Right atrium auricular region (tissue), 2 donors: Measurements from ENCODE around the gene SNF8. TPM values are rescaled to one million over a fixed set of nuclear protein-coding genes. Genes with fewer than 3 reads are reported as not detected.

ENCODE experiments used
- DNase-seq: peaks from one replicate; pipeline ENCODE4 v3.0.0-alpha.2; 2019; ENCODE audit warnings: low spot score
- H3K27ac ChIP-seq, 2 donors: fragments of 200-600 bp; sonication (generic); 1 replicate in 1 of 2; 2 replicates in 1 of 2; pipeline ENCODE4 v1.5.1; 2016 to 2019
- H3K27me3 ChIP-seq, 2 donors: fragments of 200-600 bp; sonication (generic); one replicate each; pipeline versions ENCODE4 v1.5.1 to v1.6.0; 2017 to 2019
- H3K36me3 ChIP-seq: fragments of 200-600 bp; sonication (generic); one replicate; pipeline ENCODE4 v1.5.1; 2016
- H3K4me1 ChIP-seq, 2 donors: fragments of 200-600 bp; sonication (generic); one replicate each; pipeline versions ENCODE4 v1.5.1 to v1.6.0; 2017 to 2019
- H3K4me3 ChIP-seq, 2 donors: fragments of 200-600 bp; sonication (generic); 1 replicate in 1 of 2; 2 replicates in 1 of 2; pipeline ENCODE4 v1.5.1; 2017 to 2019; ENCODE audit warnings: mild to moderate bottlenecking in 1 of 2, moderate library complexity in 1 of 2
- H3K9me3 ChIP-seq, 2 donors: fragments of 200-600 bp; sonication (generic); one replicate each; pipeline ENCODE4 v1.5.1; 2019
- total RNA-seq, 2 donors: library from RNA; depleted of rRNA; stranded (reverse); fragments of >200 nt; gene quantifications; one replicate each; pipeline ENCODE4 v1.1.0, GENCODE V29; 2016
- TF ChIP-seq, protein P1 (sequence below), 2 donors: fragments of 200-600 bp; sonication (generic); IDR thresholded peaks; one replicate each; pipeline ENCODE4 v1.5.1; 2019; ENCODE audit warnings: antibody characterized with exemption in 2 of 2

SNF8 gene
- total RNA-seq, 2 donors from 2014 or later: 67.2 to 91.6 TPM

- Histone ChIP-seq H3K27me3 (no peaks in the 10 kb centered on the region), H3K4me3 (peak overlapping the region; percentile 73 to 79), H3K27ac (peak overlapping the region; percentile 85 to 86), H3K36me3 (peaks cover 29% of the 10 kb centered on the region), H3K9me3 (no peaks in the 10 kb centered on the region), H3K4me1 (peaks cover 0 to 24% of the 10 kb centered on the region in 2 donors)
- TF ChIP-seq, protein P1, sequence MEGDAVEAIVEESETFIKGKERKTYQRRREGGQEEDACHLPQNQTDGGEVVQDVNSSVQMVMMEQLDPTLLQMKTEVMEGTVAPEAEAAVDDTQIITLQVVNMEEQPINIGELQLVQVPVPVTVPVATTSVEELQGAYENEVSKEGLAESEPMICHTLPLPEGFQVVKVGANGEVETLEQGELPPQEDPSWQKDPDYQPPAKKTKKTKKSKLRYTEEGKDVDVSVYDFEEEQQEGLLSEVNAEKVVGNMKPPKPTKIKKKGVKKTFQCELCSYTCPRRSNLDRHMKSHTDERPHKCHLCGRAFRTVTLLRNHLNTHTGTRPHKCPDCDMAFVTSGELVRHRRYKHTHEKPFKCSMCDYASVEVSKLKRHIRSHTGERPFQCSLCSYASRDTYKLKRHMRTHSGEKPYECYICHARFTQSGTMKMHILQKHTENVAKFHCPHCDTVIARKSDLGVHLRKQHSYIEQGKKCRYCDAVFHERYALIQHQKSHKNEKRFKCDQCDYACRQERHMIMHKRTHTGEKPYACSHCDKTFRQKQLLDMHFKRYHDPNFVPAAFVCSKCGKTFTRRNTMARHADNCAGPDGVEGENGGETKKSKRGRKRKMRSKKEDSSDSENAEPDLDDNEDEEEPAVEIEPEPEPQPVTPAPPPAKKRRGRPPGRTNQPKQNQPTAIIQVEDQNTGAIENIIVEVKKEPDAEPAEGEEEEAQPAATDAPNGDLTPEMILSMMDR (IDR thresholded peaks at IDR 0.05): no peak
- DNase-seq: no peak
Measured at GRCh38 chr17:48893646-48894508, 50.8 kb downstream of the SNF8 start.

GRCh38 chr17:48892940-48893645, 51.5 kb downstream of the SNF8 start:
- Histone ChIP-seq H3K27ac (peak overlapping the region; percentile 85 to 86), H3K4me1 (peaks cover 0 to 24% of the 10 kb centered on the region in 2 donors), H3K36me3 (peaks cover 29% of the 10 kb centered on the region), H3K9me3 (no peaks in the 10 kb centered on the region), H3K27me3 (no peaks in the 10 kb centered on the region), H3K4me3 (peak overlapping the region; percentile 73 to 79)
- TF ChIP-seq, protein P1 (IDR thresholded peaks at IDR 0.05): no peak
- DNase-seq: no peak

GRCh38 chr17:48890086-48890485, 54.6 kb downstream of the SNF8 start:
- H3K9me3 ChIP-seq: no peaks in the 10 kb centered on the region
- TF ChIP-seq, protein P1 (IDR thresholded peaks at IDR 0.05): no peak
- no peak overlapping the region for H3K4me3 ChIP-seq
- peaks cover 0 to 24% of the 10 kb centered on the region in 2 donors for H3K4me1 ChIP-seq
- H3K36me3 ChIP-seq: peaks cover 3% of the 10 kb centered on the region
- no peak for DNase-seq
- H3K27me3 ChIP-seq: no peaks in the 10 kb centered on the region
- H3K27ac ChIP-seq: no peak overlapping the region

DNA sequence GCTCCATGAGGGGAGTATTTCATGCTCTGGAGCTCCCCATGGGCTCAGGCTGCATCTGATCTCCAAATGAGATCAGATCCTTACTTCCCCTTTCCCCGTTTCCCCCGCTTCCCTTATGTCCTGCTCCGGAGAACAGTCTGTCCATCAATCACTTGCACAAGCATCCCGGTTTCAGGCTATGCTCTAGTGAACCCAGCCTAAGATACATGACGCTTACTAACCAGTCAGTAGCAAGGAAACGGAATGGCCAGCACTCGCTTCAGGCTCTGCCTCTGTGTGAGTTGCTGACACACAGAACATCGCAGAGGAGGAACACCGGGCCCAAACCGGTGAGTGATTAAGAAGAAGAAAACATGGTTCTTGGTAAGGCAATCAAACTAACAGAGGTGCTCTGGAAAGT, 61.5 kb downstream of the SNF8 start:
- Histone ChIP-seq H3K27ac (no peak overlapping the region), H3K9me3 (no peaks in the 10 kb centered on the region), H3K4me3 (no peak overlapping the region), H3K4me1 (peaks cover 0 to 6% of the 10 kb centered on the region in 2 donors), H3K27me3 (no peaks in the 10 kb centered on the region), H3K36me3 (no peaks in the 10 kb centered on the region)
- no peak for DNase-seq
- TF ChIP-seq, protein P1 (IDR thresholded peaks at IDR 0.05): no peak

DNA sequence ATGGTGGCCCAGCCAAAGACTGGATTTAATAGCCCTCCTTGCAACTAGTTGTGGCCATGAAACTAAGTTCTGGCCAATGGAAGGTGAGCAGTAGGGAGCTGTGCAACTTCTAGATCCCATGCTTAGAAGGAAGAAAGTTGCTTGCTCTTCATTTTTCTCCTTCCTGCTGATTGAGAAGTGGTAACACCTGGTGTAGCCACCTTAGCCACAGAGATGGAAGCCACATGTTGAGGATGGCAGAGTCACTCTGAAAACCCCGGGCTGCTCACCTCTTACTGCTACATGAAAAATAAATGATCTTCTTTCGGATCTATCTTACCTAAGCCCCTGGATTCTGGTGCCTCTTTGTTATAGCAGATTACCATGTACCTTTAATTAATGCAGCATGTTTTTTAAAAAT, 62.4 kb downstream of the SNF8 start:
- Histone ChIP-seq H3K27me3 (no peaks in the 10 kb centered on the region), H3K9me3 (no peaks in the 10 kb centered on the region), H3K36me3 (no peaks in the 10 kb centered on the region), H3K4me3 (no peak overlapping the region), H3K4me1 (peaks cover 0 to 6% of the 10 kb centered on the region in 2 donors), H3K27ac (no peak overlapping the region)
- no peak for DNase-seq
- TF ChIP-seq, protein P1 (IDR thresholded peaks at IDR 0.05): no peak

Other genes with a start within 250 kb of the SNF8 start
- gene PRAC1, start 222.3 kb downstream of the SNF8 start, total RNA-seq: not detected
- not detected for gene PRAC2, start 221.7 kb downstream of the SNF8 start, total RNA-seq
- not detected for gene HOXB13, start 216.1 kb downstream of the SNF8 start, total RNA-seq
- gene TTLL6, start 127.6 kb downstream of the SNF8 start, total RNA-seq: not detected
- 100 to 1,000 TPM; 112 to 152 TPM for gene CALCOCO2, start 113.8 kb downstream of the SNF8 start, total RNA-seq
- gene ATP5MC1, start 52.1 kb downstream of the SNF8 start, total RNA-seq: 1,000 to 10,000 TPM in 1 of 2 donors, 100 to 1,000 TPM in 1; 419 to 1,068 TPM
- 10 to 100 TPM; 42.7 to 51.8 TPM for gene UBE2Z, start 36.4 kb downstream of the SNF8 start, total RNA-seq
- gene GIP, start 23.8 kb upstream of the SNF8 start, total RNA-seq: not detected
- gene IGF2BP1, start 52.5 kb upstream of the SNF8 start, total RNA-seq: not detected
- not detected for gene B4GALNT2, start 187.9 kb upstream of the SNF8 start, total RNA-seq